ENCODE measurements around the gene LAMC3. TPM values are rescaled to one million over a fixed set of nuclear protein-coding genes. Genes with fewer than 3 reads are reported as not detected.

The LAMC3 gene
- total RNA-seq, 2 donors from 2014 or later: 16.7 to 41.2 TPM

DNA sequence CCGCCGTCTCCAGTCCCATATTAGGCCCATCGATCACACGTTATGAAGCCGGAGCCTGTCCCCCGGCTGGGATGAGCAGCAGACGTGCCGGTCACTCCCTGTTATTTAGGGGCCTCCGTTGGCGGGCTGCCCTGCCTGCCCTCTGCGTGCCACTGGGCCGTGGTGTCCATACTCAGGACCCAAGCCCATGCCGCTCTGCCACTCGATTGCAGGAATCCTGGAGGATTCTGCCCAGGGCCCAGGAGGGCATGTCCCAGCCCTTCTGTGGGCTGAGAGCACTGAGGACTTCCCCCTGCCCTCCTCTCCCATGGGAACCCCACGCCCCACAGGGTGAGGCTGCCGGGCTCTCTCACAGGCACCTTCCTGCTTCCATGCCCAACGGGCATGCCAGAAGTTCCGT, 19.6 kb upstream of the LAMC3 start:
- peaks cover 9% of the 10 kb centered on the region for H3K27me3 Mint-ChIP-seq (ENCODE audit: insufficient read depth)
- 92 to 93% methylated on average over 15 to 18 of the region's 18 CpGs for WGBS, 2 experiments (ENCODE audit: insufficient coverage in 1 of 2, insufficient read length in 1 of 2)
- H3K4me3 Mint-ChIP-seq: no peak overlapping the region
- DNase-seq: no peak
- no peak overlapping the region for H3K27ac ChIP-seq (ENCODE audit: low read depth, low read length)
- H3K27ac Mint-ChIP-seq: no peak overlapping the region
- H3K4me1 Mint-ChIP-seq: peaks cover 10% of the 10 kb centered on the region
- H3K9ac ChIP-seq (ENCODE audit: extremely low read depth, low read length, poor library complexity, severe bottlenecking): no peak overlapping the region
- no peaks in the 10 kb centered on the region for H3K9me3 ChIP-seq (ENCODE audit: control insufficient read depth, low read length)
- no peaks in the 10 kb centered on the region for H3K4me1 ChIP-seq (ENCODE audit: control insufficient read depth, insufficient read depth, low read length)
- H3K9me3 Mint-ChIP-seq: no peaks in the 10 kb centered on the region
- no peaks in the 10 kb centered on the region for H3K36me3 Mint-ChIP-seq (ENCODE audit: low read depth)
- no peak overlapping the region for H3K4me3 ChIP-seq (ENCODE audit: low read length)
- H3K36me3 ChIP-seq (ENCODE audit: control insufficient read depth, insufficient read depth, low read length): no peaks in the 10 kb centered on the region
- TF ChIP-seq, protein P1, sequence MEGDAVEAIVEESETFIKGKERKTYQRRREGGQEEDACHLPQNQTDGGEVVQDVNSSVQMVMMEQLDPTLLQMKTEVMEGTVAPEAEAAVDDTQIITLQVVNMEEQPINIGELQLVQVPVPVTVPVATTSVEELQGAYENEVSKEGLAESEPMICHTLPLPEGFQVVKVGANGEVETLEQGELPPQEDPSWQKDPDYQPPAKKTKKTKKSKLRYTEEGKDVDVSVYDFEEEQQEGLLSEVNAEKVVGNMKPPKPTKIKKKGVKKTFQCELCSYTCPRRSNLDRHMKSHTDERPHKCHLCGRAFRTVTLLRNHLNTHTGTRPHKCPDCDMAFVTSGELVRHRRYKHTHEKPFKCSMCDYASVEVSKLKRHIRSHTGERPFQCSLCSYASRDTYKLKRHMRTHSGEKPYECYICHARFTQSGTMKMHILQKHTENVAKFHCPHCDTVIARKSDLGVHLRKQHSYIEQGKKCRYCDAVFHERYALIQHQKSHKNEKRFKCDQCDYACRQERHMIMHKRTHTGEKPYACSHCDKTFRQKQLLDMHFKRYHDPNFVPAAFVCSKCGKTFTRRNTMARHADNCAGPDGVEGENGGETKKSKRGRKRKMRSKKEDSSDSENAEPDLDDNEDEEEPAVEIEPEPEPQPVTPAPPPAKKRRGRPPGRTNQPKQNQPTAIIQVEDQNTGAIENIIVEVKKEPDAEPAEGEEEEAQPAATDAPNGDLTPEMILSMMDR (conservative IDR thresholded peaks at IDR 0.05): no peak
- H3K27me3 ChIP-seq (ENCODE audit: control insufficient read depth, insufficient read depth, low read length, poor library complexity, severe bottlenecking): no peaks in the 10 kb centered on the region

DNA sequence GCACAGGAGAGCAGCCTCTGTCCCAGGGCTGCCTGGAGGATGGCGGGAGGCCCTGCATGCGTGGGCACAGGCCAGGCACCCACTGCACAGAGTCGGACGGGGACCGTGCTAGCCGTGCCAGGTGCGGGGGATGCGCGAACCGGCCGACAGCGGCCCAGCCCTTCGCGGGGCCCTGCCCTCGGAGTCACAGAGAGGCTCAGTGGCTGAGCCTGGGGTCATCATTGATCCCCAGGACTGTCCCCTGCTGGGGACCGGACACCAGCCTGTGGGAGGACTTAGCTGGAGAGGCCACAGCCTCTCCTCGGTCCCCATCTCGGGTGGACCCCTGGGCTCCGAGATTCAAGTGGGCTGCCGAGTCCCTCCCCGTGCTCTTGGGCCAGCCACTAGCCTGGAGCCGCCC, 19.1 kb upstream of the LAMC3 start:
- Histone ChIP-seq H3K27ac (ENCODE audit: low read depth, low read length) (no peak overlapping the region), H3K9me3 (ENCODE audit: control insufficient read depth, low read length) (no peaks in the 10 kb centered on the region), H3K4me3 (ENCODE audit: low read length) (no peak overlapping the region), H3K36me3 (ENCODE audit: control insufficient read depth, insufficient read depth, low read length) (no peaks in the 10 kb centered on the region), H3K4me1 (ENCODE audit: control insufficient read depth, insufficient read depth, low read length) (no peaks in the 10 kb centered on the region), H3K27me3 (ENCODE audit: control insufficient read depth, insufficient read depth, low read length, poor library complexity, severe bottlenecking) (no peaks in the 10 kb centered on the region), H3K9ac (ENCODE audit: extremely low read depth, low read length, poor library complexity, severe bottlenecking) (no peak overlapping the region)
- WGBS, 2 experiments (ENCODE audit: insufficient coverage in 1 of 2, insufficient read length in 1 of 2): 92 to 97% methylated on average over 14 to 22 of the region's 22 CpGs
- Mint-ChIP-seq H3K4me3 (no peak overlapping the region), H3K36me3 (ENCODE audit: low read depth) (no peaks in the 10 kb centered on the region), H3K27ac (no peak overlapping the region), H3K27me3 (ENCODE audit: insufficient read depth) (peaks cover 9% of the 10 kb centered on the region), H3K4me1 (peaks cover 10% of the 10 kb centered on the region), H3K9me3 (no peaks in the 10 kb centered on the region)
- TF ChIP-seq, protein P1 (conservative IDR thresholded peaks at IDR 0.05): no peak
- DNase-seq: no peak

DNA sequence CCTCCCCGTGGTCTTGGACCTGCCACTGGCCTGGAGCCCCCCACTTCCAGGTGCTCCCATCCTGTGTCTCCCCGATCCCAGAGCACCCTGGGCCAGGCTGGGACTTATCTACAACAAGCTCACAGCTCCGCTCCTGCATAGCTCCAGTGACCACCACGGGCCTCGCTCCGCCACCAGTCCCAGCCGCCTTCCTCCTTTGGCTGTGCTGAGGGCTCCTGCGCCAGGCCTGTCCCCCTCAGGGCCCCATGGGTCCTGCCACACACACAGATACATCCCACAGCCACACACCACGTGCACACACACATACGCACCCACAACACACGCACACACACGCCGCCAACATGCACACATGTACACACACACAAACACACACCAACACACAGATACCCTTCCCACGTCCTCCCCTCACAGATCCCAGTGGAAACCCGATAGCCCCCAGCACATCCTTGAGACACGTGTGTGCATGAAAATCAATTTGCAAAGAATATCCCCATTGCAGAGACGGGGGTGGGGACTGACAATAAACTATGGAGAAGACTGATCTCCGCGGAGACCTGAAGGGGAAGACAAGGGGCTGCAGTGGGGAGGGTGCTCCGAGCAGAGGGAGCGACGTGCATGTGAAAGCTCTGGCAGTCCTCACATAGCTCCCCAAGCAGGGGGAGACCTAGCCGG, 18.5 kb upstream of the LAMC3 start:
- H3K4me1 Mint-ChIP-seq: peaks cover 10% of the 10 kb centered on the region
- H3K36me3 Mint-ChIP-seq (ENCODE audit: low read depth): no peaks in the 10 kb centered on the region

More for the DNA sequence above, 18.5 kb upstream of the LAMC3 start:
- TF ChIP-seq, protein P1 (conservative IDR thresholded peaks at IDR 0.05): no peak
- no peak overlapping the region for H3K27ac ChIP-seq (ENCODE audit: low read depth, low read length)
- no peaks in the 10 kb centered on the region for H3K36me3 ChIP-seq (ENCODE audit: control insufficient read depth, insufficient read depth, low read length)
- H3K4me1 ChIP-seq (ENCODE audit: control insufficient read depth, insufficient read depth, low read length): peaks cover 2% of the 10 kb centered on the region
- peaks cover 9% of the 10 kb centered on the region for H3K27me3 Mint-ChIP-seq (ENCODE audit: insufficient read depth)
- WGBS, 2 experiments (ENCODE audit: insufficient coverage in 1 of 2, insufficient read length in 1 of 2): 72 to 78% methylated on average over 14 to 23 of the region's 23 CpGs
- no peak overlapping the region for H3K9ac ChIP-seq (ENCODE audit: extremely low read depth, low read length, poor library complexity, severe bottlenecking)
- H3K4me3 Mint-ChIP-seq: no peak overlapping the region
- H3K9me3 ChIP-seq (ENCODE audit: control insufficient read depth, low read length): no peaks in the 10 kb centered on the region
- no peak overlapping the region for H3K27ac Mint-ChIP-seq
- H3K9me3 Mint-ChIP-seq: no peaks in the 10 kb centered on the region
- peak; percentile 59 for DNase-seq
- no peak overlapping the region for H3K4me3 ChIP-seq (ENCODE audit: low read length)
- no peaks in the 10 kb centered on the region for H3K27me3 ChIP-seq (ENCODE audit: control insufficient read depth, insufficient read depth, low read length, poor library complexity, severe bottlenecking)

Measured in endodermal cell (in vitro differentiated cells).